GM21390 (cell line): ENCODE results near the gene NEO1.

ENCODE experiments used
- ATAC-seq: cut with Tn5 transposase; IDR thresholded peaks from one replicate; pipeline ENCODE4 v1.9.1; 2021; ENCODE audit not compliant: unreplicated experiment

Gene NEO1, protein sequence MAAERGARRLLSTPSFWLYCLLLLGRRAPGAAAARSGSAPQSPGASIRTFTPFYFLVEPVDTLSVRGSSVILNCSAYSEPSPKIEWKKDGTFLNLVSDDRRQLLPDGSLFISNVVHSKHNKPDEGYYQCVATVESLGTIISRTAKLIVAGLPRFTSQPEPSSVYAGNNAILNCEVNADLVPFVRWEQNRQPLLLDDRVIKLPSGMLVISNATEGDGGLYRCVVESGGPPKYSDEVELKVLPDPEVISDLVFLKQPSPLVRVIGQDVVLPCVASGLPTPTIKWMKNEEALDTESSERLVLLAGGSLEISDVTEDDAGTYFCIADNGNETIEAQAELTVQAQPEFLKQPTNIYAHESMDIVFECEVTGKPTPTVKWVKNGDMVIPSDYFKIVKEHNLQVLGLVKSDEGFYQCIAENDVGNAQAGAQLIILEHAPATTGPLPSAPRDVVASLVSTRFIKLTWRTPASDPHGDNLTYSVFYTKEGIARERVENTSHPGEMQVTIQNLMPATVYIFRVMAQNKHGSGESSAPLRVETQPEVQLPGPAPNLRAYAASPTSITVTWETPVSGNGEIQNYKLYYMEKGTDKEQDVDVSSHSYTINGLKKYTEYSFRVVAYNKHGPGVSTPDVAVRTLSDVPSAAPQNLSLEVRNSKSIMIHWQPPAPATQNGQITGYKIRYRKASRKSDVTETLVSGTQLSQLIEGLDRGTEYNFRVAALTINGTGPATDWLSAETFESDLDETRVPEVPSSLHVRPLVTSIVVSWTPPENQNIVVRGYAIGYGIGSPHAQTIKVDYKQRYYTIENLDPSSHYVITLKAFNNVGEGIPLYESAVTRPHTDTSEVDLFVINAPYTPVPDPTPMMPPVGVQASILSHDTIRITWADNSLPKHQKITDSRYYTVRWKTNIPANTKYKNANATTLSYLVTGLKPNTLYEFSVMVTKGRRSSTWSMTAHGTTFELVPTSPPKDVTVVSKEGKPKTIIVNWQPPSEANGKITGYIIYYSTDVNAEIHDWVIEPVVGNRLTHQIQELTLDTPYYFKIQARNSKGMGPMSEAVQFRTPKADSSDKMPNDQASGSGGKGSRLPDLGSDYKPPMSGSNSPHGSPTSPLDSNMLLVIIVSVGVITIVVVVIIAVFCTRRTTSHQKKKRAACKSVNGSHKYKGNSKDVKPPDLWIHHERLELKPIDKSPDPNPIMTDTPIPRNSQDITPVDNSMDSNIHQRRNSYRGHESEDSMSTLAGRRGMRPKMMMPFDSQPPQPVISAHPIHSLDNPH (N-terminal part only)

DNA sequence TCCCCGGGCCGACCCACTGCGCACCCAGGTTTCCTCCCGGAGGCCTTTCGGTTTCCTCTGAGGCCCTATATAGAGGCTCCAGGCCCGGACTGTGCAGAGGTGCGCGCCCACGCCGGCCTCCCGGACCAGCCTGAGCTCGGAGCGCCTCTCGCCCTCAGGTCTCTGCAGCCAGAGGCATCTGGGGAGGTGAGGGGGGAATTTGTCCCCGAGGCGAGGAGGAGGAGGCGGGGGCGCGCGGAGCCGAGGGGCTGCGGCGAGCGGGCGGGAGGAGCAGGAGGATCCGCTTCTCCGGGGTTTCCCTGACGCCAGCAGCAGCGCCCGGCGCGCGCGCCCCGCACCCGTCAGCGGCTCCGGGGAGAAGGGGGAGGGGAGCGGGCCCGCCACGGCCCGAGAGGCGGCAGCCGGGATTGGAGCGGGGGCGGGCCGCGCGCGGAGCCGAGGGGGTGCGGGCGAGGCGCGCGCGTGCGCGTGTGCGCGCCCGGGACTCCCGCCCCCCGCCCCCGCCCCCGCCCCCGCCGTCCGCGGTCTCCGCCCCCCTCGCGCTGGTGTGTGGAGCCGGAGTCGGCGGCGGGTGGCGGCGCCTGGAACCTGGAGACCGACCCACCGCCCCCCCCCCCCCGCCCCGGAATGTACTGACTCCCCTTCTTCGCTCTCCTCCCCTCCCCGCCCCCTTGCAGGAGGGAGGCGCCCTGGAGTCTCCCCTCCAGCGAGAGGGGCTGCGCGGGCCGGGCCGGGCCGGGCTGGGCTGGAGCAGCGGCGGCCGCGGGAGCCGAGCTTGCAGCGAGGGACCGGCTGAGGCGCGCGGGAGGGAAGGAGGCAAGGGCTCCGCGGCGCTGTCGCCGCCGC lies at the start of gene NEO1:
TSS of gene NEO1 (plus strand) at position 657 of the 846 bp plus-strand sequence. CDS start 213 bp downstream, outside the sequence.
- peak; percentile 56 for ATAC-seq

DNA sequence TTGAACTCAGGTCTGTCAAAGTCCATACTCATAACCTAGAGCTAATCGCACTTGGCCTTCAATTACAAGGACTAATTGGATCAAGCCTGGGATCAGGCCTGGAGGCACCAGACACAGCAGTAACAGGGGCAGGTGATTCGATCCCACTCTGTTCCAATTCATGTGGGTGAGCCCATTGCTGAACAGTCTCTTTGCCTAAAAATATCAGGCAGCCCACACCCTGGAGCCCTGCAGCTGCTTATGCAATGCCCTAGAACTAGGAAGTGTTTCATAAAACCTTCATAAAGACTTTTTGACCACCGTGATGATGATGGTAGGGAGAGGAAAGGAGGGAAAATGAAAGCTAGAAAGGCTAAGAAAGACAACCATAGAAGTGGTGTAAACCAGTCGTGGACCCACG lies 47.8 kb upstream of the NEO1 start:
- ATAC-seq: no peak

DNA sequence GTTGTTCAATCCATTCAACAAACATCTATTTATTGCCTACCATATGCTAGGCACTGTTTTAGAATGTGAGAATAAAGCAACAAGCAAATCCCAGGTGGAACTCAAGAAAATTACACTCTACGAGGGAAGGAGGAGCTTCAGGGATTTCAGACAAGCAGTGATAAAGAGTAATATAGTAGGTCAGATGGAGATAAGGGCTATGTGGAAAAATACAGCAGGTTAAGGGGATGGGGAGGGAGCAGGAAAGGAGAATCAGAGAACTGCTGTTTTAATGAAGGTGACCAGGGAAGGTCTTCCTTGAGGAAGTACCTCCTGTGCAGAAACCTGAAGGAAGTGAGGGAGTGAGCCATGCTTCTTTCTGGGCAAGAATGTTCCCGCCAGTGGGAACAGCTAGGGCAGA lies 47.2 kb upstream of the NEO1 start:
- ATAC-seq: no peak

DNA sequence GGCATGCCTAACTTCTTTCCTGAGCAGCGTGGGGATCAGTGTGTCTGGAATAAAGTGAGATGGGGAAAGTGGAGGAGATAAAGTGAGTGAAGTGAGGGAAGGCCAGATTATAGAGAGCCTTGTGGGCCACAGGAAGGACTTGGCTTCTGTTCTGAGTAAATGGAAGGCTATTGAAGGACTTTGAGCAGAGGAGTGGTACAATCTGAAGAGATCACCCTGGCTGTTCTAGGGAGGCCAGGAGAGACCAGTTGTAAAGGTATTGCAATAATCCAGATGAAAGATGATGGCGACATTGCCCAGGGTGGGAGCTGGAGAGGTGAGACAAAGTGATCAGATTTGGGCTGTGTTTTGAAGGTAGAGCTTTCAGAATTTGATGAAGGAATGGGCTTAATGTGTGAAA lies 46.8 kb upstream of the NEO1 start:
- ATAC-seq: no peak

DNA sequence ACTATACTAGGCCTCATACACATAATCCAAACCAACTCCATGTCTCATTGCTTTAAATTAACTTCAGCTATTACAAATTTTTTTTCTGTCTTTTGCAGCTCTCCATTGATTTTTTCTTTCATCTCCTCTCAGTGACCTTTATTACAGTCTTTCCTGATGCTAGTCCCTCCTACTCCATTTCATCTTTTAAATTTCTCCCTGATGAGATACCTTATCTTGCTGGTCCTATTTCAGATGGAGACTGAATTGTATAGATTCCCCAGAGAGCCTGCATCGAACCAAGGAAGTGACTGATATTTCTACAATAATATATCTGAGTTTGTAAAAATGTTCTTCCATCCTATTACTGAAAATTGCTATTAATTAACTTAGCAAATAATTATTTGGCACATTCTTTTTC lies 45.7 kb upstream of the NEO1 start:
- ATAC-seq: no peak

DNA sequence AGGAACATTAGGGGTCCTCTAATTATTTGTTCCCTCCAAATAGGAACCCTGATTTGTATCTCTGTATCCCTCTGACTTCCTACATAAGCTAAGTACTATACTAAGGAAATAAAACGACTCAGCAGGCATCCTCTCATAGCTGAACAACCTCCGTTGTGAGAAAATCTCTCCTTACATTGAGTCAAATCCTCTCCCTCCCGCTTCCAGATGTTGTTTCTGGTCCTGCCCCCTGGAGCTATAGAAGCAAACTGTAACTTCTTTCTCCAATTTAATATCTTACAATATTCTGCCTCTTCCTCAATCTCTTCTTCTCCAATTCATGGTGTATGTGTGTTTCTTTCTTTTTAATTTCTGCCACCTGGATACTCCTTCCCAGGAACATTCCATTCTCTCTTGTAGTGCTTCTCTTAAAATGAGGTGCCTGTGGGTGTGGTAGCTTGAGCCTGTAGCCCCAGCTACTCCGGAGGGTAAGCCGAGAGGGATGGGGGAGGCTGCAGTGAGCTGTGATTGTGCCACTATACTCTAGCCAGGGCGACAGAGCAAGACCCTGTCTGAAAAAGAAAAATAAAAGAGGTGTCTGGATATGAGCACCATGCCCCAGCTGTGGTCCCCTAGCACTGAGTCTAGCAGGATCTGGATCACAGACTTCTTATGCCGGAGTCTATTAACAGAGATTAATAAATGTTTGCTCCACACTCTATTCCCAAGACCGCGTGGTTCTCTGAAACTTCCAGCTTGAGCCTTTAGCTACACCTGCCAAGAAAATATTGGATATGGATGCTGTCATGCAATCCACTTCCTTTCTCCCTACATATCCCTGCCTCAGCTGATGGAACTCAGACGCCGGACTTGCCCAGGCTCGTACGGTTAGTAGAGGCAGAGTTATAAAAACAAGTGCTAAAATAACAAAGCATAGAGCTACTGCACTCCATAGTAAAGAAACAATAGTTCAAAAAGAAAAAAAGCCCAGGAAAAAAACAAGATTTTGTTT lies 42.9 kb upstream of the NEO1 start:
- no peak for ATAC-seq

DNA sequence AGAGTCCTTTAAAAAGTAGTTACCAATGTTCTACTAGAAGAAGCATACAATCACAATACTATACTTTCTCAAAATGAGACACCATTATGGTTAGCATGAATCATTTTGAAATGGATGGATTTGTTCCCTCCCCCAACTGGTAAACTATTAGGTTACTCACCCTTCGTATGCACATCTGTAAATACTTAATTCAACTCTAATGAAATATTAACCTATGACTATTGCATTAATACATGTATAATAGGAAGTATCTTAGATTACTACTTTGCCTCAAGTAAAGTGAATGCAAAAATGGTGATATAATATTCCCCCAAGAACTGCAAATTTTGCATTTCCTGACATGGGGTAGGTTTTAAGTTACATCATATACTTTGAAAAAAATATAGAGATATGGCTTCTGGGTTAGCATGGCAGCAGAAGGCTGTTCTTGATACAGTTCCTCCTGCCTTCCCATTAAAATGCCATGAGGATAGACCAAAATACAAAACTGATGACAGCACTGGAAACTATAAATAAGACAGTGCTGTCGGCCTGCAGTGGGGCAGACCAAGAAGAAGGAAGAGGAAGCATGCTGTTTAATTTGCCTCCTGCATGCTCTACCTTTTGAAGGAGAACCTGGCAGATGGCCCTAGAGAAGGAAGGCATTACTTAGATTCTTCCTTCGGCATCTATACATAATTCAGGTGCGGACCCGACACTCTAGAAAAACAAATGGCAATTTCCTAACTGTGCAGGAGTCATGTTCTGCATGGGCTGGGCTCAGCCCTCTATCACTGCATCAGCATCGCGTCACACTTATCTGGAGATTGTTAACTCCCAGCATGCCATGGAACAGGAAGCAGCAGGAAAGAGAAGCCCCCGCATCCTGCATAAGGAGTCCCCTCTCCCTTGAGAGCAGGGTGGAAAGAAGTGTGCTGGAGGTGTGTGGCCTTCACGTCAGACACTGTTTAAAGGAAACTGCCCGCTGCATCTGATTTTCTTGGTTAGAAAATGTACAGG lies 41.8 kb upstream of the NEO1 start:
- no peak for ATAC-seq

DNA sequence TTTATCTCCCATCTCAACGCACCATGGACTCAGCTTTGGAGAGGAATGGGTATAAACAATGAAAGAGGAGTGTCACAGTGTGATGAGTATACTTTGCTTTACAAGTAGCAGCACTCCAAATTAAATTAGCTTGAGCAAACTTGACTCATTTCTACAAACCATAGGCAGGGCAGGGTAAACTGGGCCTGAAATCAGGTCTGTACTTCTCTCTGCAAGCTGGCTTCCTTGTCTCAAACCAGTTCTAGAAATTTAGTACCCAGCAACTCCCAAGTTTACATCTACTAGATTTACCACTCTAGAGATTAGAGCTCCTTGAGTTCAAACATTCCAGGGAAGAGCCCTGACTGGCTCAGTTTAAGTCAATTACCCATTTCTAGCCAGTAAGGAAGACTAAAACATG lies 37.4 kb upstream of the NEO1 start:
- ATAC-seq: no peak

DNA sequence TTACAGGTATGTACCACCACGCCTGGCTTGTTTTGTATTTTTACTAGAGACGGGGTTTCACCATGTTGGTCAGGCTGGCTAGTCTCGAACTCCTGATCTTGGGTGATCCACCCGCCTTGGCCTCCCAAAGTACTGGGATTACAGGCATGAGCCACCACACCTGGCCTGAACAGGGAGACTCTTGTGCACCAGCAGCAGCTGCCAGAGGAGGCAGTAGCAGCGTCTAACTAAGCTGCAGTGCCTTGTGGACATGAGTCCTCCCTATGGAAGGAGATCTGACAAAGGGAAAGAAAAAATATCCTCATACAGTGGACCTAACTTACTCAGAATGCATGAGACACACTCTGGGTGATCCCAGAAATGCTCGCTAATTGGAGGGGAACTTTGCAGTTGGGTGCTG lies 36.8 kb upstream of the NEO1 start:
- no peak for ATAC-seq

DNA sequence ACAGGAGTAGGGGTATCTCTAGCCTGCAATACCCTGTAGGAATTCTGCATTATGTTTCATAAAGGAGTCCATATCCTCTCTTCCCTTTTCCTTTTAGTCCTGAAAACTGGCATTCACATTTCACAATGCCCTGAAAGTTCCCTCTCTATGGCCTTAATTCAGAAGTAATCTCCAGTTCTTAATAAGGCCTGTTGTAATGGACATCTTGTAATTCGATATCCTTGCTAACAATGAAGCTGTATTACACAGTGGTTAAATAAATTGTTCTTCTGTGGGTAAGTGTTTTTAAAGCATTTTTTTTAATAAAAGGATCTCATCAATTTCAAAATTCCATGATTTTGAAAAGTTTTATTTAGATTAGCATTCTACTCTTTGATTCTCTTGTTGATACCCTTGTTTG lies 34.3 kb upstream of the NEO1 start:
- ATAC-seq: no peak

DNA sequence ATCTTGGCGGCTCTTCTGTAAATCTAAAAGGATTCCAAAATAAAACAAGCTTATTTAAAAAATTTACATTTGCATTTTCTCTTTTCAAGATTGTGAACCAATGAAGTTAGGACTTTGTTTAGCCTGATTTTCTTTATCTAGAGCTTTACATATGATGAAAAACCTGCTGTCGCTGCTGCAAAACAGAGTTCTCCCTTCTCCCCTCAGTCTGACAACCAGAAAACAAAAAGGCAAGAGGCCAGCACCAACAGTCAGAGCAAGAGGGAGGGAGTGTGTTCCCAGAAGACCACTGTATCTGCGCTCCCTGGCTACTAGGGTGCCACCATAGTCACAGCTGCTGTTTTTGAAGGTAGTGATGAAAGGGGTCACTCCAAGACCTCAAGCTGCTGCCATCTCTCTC lies 33.1 kb upstream of the NEO1 start:
- ATAC-seq: no peak

DNA sequence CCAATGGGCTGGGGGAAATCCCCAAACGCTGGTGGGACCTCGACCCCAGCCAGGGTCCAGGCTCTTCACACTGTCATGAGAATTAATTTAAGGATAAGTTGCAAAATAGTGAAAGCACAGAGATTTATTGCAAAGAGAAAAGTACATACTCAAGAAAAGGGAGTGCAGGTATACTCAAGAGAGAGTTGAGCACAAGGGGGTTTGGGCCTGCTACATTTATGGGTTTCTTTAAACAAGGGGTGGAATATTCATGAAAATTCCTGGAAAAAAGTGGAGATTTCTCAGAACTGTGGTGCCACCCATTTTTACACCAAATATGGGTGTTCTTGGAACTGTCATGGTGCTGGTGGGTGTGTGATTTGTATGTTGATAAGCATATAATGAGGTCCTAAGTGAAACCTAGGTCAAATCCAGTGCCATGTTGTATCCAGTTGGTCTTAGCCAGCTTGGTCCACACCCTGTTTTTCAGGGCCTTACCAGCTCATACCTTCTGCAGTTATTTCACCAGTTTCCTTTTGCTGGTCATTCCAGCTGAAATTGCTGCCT lies 32.6 kb upstream of the NEO1 start:
- no peak for ATAC-seq

DNA sequence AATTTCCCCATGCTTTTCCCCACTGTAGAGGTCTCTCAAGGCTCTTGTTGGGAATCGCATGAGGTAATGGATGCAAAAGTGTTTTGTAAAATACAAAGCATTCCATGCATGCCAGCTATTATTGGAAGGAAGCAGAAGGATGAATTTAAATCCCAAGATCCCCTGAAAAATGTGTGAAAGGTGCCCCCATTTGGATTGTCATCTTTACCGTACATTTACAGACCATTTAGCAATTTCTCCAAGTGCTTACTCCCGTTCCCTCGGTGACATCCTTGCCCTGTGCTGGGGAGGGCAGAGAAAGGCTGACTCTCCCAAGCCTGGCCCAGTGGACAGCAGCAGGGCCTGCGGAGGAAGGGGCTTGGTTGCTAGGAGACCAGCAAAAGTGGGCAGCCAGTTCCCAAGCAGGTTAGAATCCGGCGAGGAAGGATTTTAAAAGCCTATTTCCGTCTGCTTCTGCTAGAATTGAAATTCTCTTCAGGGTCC lies 31.1 kb upstream of the NEO1 start:
- no peak for ATAC-seq

DNA sequence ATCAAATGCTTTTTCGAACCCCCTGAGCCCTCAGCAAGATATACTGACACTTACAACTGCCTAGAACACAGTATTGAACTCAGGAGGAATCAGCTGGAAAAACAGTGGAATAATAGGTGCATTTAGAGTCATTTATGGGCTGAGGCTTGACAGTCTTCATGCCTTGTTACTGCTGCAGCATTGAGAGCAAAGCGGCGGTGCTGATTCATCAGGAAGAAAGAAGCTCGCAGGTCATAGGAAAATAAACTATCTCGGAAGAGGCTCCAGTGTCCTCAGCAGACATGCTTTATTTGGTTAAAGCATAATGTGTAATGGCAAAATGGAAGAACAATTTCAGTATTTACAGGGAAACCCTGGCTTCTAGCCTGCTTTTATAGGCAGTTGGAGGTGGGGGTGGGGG lies 30.1 kb upstream of the NEO1 start:
- ATAC-seq: no peak

DNA sequence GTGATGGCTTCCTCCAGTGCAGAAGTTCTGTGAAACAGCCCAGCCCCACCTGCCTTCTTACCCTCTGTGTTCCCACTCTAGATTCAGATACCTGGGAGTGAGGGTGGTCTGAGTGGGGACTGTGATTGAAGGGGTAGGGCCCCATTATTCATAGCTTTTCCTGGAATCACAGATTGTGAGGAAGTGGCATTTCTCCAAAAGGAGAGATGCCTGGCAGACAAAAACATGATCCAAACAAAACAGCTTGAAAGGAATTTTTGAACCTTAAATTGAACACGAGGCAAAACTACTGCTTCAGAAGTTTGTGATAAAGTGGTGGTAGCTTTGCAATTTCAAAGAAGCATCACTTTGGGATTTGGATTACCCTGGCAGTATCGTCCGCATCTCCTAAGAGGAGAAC lies 29.2 kb upstream of the NEO1 start:
- ATAC-seq: no peak

DNA sequence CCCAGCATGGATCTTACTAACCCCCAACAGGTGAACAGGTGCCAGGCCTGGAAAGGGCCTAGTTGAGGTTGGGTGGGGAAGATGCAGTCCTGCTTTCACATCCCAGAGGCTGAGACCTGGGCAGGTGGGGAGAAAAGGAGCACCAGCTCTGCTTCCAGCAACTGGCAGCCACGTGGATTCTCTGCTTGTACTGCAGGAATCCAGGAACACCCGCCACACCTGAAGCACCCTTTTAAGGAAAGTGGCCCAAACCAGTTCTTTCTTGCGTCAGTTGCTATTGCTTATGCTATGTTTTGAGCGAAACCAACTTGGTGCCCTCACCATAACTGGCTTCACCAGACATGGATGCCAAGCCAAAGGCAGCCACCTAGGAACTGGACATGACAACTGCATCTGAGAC lies 28.1 kb upstream of the NEO1 start:
- ATAC-seq: no peak

DNA sequence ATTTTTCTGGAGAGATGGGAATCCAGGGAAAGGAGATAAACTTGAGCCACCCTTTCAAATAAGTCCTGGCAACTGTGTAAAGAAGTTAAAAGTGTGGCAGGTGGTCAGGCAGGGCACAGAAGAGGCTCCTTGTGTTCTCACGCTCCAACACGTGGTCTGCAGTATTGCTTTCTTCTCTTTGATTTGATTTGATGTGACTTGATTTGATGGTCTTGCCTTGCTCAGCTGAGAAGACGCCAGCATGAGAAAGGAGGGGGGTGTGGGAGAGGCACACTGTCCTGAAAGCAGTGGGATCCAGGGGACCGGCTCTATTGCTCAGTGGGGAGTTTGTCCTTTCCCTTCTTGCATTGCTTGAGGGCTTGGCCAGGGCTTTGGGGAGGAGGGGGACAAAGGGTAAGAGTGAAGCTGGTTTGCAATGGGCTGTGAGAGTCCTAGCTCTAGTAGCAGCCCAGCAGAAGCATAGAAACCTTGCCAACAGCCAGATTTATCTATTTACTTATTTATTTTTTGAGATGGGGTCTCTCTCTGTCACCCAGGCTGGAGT lies 25.7 kb upstream of the NEO1 start:
- ATAC-seq: no peak
